GM12865 (cell line): ENCODE data around the gene PRAC2.

Experiments
- DNase-seq: peaks from one replicate; pipeline ENCODE4 v3.0.0; 2010; ENCODE audit warnings: low read depth
- H3K4me3 ChIP-seq: 2 replicates; pipeline ENCODE4 v1.5.1; 2011; ENCODE audit warnings: mild to moderate bottlenecking, low read depth, low read length, control low read depth
- TF ChIP-seq, protein P1 (sequence below): IDR thresholded peaks from 2 replicates; pipeline ENCODE4 v1.5.1; 2011; ENCODE audit warnings: low read length, control low read depth, low read depth, inconsistent platforms; ENCODE audit not compliant: insufficient read depth; ENCODE audit errors: missing control alignments

Gene PRAC2

DNA sequence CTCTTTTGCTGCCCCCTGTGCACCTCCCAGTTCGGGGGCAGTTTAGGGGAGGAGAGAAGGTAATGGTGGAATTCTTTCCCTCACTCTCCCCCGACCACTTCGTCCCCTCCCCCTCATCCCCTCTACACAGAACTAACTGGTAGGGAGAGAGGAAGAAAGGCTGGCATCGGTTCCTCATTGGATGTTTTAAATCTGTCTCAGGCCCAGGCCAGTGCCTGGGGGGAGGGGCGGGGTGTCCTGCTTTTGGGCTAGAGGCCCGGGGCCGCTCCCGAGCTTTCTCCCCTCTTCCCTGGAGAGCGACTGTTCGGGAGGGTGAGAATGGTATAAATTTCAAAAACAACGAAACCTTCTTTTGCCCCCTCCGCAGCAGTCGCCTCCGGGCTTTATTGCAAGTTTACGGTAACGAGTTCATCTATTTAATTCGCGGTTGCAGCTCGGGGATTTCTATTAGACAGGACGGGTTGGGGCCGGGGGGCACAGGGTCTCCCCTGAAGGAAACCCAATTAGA lies at the start of gene PRAC2:
TSS of gene PRAC2 (plus strand) at position 271 of the 508 bp plus-strand sequence. CDS start 1,226 bp downstream, outside the sequence.
- TF ChIP-seq, protein P1, sequence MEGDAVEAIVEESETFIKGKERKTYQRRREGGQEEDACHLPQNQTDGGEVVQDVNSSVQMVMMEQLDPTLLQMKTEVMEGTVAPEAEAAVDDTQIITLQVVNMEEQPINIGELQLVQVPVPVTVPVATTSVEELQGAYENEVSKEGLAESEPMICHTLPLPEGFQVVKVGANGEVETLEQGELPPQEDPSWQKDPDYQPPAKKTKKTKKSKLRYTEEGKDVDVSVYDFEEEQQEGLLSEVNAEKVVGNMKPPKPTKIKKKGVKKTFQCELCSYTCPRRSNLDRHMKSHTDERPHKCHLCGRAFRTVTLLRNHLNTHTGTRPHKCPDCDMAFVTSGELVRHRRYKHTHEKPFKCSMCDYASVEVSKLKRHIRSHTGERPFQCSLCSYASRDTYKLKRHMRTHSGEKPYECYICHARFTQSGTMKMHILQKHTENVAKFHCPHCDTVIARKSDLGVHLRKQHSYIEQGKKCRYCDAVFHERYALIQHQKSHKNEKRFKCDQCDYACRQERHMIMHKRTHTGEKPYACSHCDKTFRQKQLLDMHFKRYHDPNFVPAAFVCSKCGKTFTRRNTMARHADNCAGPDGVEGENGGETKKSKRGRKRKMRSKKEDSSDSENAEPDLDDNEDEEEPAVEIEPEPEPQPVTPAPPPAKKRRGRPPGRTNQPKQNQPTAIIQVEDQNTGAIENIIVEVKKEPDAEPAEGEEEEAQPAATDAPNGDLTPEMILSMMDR: no peak
- DNase-seq: no peak
- H3K4me3 ChIP-seq: no peak within 1 kb of the TSS

DNA sequence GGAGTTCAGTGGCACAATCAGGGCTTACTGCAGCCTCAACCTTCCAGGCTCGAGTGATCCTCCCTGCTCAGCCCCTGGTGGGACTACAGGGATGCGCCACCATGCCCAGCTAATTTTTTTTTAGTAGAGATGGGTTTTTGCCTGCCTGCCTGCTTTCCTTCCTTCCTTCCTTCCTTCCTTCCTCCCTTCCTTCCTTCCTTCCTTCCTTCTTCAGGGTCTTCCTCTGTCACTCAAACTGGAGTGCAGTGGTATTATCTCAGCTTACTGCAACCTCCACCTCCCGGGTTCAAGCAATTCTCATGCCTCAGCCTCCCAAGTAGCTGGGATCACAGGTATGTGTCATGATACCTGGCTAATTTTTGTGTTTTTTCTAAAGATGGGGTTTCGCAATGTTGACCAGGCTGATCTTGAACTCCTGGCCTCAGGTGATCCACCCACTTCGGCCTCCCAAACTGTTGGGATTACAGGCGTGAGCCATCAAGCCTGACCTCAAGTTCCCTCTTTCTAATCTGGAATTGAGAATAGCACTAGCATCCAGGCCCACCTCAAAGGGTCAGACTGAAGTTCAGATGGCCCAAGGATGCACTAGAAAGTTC lies 45.9 kb upstream of the PRAC2 start:
- TF ChIP-seq, protein P1: no peak
- no peak for DNase-seq
- H3K4me3 ChIP-seq: no peak overlapping the region

DNA sequence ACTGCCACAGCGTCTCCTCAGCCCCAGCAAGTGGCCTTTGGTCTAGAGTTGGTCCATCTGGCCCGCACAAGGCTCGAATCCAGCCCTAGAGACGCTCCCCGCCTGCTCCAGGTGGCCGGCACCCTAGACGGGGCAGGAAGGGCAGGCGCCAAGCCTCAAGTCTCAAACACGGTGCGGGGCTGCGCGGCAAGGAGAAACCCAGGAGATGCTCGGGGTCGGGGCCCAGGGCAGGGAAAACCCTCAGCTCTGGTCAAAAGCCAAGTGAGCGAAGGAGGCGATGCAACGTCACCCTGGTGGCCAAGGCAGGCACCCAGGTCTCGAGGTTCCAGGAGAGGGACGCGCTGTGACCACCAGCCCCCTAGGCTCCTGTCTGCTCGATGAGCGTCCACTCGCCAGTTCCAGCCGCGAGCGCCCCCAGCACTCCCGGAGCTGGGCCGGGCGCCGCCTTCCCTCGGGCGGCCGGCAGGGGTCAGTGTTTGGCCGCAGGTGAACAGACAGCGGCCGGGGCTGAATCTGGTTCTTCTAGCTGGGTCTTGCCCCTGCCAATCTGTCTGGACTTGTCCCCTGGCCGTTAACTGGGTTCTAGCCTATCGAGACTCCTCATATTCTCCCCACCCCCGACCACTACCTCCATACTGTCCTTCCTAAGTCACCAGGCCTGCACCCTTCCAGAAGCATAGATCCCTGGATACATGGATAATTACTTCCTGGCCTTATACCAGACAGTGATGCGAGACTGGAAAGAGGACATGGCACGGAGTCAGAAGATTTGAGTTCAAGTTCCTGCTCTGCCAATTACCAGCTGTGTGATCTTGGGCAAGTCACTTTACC lies 44.6 kb upstream of the PRAC2 start:
- TF ChIP-seq, protein P1: peak; percentile 94
- H3K4me3 ChIP-seq: peak overlapping the region; percentile 8
- DNase-seq: peak; percentile 78

DNA sequence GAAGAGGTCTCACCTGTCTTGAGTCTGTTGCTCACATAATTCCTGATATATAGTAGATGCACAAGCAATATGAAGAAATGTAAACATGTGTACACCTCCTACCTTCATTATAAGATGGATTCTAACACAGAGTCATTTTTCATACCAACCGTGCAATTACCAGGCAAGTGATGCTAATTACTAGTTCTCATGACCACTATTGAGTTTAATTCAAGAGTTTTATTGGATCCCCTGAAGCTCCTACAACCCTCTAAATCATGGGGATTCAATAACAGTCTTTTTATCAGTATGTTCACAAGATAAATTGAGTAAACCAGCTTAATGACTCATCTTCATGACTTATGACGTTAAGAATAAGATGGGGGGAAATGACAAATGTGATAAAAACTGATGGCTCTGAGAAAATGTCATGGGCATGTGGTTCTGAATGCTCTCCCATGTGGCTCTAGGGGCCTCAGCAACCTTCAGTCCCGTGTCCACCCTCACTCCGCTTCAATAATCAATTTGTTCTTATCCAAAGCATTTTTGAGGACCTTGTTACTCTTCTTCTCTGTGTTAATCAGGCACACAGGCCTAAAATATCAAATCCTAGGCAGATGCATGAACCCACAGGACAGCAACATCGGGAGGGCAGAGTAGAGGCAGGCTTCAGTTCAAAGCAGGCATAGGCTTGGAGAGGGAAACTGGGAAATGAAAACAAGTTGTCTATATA lies 43.4 kb upstream of the PRAC2 start:
- H3K4me3 ChIP-seq: no peak overlapping the region
- TF ChIP-seq, protein P1: no peak
- no peak for DNase-seq

DNA sequence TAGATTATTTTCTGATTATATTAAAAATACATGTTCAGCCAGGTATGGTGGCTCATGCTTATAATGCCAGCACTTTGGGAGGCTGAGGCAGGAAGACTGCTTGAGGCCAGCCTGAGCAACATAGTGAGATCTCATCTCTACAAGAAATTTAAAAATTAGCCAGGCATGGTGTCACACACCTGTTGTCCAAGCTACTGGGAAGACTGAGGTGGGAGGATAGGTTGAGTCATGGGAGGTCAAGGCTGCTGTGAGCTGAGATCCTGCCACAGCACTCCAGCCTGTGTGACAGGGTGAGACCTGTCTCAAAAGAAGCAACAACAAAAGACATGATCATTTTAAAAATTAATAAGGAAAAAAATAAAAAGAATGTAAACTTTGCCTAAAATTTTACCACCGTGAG lies 41.4 kb upstream of the PRAC2 start:
- TF ChIP-seq, protein P1: no peak
- DNase-seq: no peak
- no peak overlapping the region for H3K4me3 ChIP-seq

DNA sequence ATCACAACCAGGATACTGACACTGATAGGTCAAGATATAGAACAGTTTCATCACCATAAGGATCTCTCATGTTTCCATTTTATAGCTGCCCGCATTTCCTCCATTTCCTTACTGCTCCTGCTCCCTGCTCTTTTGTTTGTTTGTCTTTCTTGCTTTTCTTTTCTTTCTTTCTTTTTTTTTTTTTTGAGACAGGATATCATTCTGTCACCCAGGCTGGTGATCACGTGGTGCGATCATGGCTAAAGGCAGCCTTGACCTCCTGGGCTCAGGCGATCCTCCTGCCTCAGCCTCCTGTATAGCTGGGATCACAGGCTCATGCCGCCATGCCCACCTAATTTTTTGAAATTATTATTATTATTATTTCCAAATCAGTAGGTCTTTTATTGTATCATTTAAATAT lies 32.3 kb upstream of the PRAC2 start:
- H3K4me3 ChIP-seq: no peak overlapping the region
- DNase-seq: no peak
- TF ChIP-seq, protein P1: no peak
